ENCODE results near the gene TMEM174. TPM values are rescaled to one million over a fixed set of nuclear protein-coding genes. Genes with fewer than 3 reads are reported as not detected.

The TMEM174 gene
- total and polyA plus RNA-seq, 2 experiments from 2014 or later = not detected

DNA sequence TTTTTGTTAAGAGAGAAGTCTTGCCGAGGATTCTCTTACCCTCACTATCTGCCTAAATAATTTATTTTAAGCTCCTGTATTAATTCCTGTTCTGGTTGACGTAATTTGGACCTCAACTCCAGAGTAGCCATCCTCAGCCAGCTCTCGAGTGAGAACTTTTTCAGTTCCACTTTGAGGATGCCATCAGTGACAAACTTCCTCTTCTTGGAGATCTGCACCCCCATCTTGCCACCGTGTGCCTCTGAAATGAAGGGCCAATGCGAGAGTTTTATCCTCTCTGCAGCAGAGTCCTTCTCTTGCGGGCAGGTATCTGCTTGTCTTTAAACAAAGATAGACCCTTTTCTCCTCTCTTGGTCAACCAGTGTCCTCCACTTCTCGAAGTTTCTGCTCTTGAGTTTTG, 19.5 kb upstream of the TMEM174 start:
- H3K4me3 ChIP-seq = no peak overlapping the region
- TF ChIP-seq, protein P1, sequence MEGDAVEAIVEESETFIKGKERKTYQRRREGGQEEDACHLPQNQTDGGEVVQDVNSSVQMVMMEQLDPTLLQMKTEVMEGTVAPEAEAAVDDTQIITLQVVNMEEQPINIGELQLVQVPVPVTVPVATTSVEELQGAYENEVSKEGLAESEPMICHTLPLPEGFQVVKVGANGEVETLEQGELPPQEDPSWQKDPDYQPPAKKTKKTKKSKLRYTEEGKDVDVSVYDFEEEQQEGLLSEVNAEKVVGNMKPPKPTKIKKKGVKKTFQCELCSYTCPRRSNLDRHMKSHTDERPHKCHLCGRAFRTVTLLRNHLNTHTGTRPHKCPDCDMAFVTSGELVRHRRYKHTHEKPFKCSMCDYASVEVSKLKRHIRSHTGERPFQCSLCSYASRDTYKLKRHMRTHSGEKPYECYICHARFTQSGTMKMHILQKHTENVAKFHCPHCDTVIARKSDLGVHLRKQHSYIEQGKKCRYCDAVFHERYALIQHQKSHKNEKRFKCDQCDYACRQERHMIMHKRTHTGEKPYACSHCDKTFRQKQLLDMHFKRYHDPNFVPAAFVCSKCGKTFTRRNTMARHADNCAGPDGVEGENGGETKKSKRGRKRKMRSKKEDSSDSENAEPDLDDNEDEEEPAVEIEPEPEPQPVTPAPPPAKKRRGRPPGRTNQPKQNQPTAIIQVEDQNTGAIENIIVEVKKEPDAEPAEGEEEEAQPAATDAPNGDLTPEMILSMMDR (IDR thresholded peaks at IDR 0.05; ENCODE audit: low read depth, low read length) = no peak
- DNase-seq (ENCODE audit: low read depth in 1 of 2, low spot score in 1 of 2) = no peak
- no peak overlapping the region for H3K27ac ChIP-seq
- H3K9me3 ChIP-seq (ENCODE audit: low read depth) = no peaks in the 10 kb centered on the region
- H3K27me3 ChIP-seq = no peaks in the 10 kb centered on the region
- no peaks in the 10 kb centered on the region for H3K36me3 ChIP-seq
- H3K4me1 ChIP-seq (ENCODE audit: low read depth) = peaks cover 5% of the 10 kb centered on the region

DNA sequence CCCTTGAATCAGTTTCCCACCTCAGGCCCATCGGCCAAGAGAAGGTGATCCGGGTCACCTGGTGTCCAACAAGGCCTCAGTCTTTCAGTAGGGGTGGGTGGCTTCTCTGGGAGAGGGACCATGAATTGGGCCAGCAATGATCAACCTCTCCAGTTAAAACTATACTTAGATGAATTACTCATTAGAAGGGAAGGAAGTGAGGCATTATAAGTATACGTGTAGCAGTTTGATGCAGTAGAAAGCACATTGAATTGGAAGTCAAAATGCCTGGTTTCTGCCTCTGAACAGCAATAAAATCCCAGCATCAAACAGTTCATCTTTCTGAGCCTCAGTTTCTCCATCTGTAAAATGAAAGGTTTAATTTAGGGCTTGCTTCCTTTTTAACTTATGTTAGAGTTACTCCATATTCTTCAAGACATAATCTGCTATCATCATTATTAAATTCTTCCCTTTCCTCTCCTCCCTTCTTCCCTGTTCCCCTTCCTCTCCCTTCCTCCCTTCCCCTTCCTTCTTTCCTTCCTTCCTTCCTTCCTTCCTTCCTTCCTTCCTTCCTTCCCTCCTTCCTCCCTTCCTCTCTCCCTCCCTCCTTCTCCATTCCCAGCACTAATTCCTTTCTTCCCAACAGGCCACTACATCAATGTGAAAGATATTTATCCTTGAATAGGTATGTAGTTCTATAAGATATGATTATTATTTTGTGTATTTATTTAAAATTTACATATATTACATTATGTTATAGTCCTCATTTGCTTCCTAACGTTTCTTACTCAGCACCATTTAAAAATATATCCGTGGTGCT, 18.6 kb upstream of the TMEM174 start:
- no peaks in the 10 kb centered on the region for H3K9me3 ChIP-seq (ENCODE audit: low read depth)
- DNase-seq (ENCODE audit: low read depth in 1 of 2, low spot score in 1 of 2) = no peak
- peaks cover 5% of the 10 kb centered on the region for H3K4me1 ChIP-seq (ENCODE audit: low read depth)
- no peak overlapping the region for H3K27ac ChIP-seq
- no peak overlapping the region for H3K4me3 ChIP-seq
- no peaks in the 10 kb centered on the region for H3K27me3 ChIP-seq
- TF ChIP-seq, protein P1 (IDR thresholded peaks at IDR 0.05; ENCODE audit: low read depth, low read length) = no peak
- H3K36me3 ChIP-seq = no peaks in the 10 kb centered on the region

- Histone ChIP-seq H3K4me3 (no peak overlapping the region), H3K27me3 (no peaks in the 10 kb centered on the region), H3K27ac (no peak overlapping the region), H3K9me3 (ENCODE audit: low read depth) (no peaks in the 10 kb centered on the region), H3K4me1 (ENCODE audit: low read depth) (peaks cover 5% of the 10 kb centered on the region), H3K36me3 (no peaks in the 10 kb centered on the region)
- DNase-seq (ENCODE audit: low read depth in 1 of 2, low spot score in 1 of 2) = peak in 1 of 2 donors; percentile 27
- TF ChIP-seq, protein P1 (IDR thresholded peaks at IDR 0.05; ENCODE audit: low read depth, low read length) = no peak
Observed at GRCh38 chr5:73155271-73156222, 17.4 kb upstream of the TMEM174 start.

DNA sequence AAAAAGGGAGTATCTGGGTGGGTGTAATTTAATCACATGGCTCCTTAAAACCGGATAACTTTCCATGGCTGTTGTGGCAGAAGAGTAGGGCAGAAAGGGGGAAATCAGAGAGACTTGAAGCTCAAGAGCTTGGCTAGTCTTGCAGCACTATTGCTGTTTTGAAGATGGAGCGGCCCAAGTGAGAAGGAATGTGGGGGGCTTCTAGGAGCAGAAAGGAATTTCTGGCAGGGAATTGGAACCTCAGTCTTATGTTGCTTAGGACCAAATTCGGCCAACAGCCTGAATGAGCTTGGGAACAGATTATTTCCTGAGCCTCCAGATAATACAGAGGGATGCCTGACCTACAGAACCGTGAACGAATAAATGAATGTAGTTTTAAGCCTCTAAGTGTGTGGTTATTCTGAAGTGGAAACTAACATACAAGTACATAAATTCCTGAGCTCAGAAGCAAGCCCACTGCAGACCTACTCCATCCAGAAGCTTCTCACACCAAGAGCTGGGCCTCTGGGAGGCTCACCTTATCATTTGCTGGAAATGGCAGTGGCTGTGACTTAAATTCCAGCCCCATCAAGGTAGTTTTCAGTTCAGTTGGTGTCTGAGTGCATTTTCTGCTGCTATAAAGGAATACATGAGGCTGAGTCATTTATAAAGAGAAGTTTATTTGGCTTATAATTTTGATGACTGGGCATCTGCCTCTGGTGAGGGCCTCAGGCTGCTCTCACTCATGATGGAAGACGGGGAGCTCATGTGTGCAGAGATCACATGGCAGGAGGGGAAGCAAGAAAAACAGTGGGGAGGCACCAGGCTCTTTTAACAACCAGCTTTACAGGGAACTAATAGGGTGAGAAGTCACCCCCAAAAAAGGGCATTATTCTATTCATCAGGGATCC, 15.3 kb upstream of the TMEM174 start:
- H3K4me1 ChIP-seq (ENCODE audit: low read depth) = no peaks in the 10 kb centered on the region
- no peaks in the 10 kb centered on the region for H3K9me3 ChIP-seq (ENCODE audit: low read depth)
- no peak for DNase-seq (ENCODE audit: low read depth in 1 of 2, low spot score in 1 of 2)
- no peaks in the 10 kb centered on the region for H3K27me3 ChIP-seq
- no peaks in the 10 kb centered on the region for H3K36me3 ChIP-seq
- TF ChIP-seq, protein P1 (IDR thresholded peaks at IDR 0.05; ENCODE audit: low read depth, low read length) = no peak
- no peak overlapping the region for H3K4me3 ChIP-seq
- no peak overlapping the region for H3K27ac ChIP-seq

DNA sequence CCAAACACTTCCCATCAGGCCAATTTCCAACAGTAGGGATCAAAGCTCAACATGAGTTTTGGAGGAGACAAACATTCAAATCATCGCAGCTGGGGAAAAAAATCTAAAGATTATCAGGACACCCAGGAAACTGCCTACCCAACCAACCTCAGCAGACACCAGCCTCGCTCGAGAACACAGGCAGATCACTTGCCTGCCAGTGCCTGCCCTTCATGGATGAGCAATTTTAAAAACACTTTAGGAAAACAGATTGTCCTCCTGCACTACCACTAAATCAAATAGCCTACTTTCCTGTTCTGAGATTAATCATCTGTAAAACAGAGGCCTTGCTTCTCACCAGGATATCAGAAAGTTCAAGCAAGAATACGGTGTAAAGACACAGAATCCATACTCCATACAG, 14.7 kb upstream of the TMEM174 start:
- Histone ChIP-seq H3K4me3 (no peak overlapping the region), H3K9me3 (ENCODE audit: low read depth) (no peaks in the 10 kb centered on the region), H3K27me3 (no peaks in the 10 kb centered on the region), H3K27ac (no peak overlapping the region), H3K36me3 (no peaks in the 10 kb centered on the region), H3K4me1 (ENCODE audit: low read depth) (no peaks in the 10 kb centered on the region)
- DNase-seq (ENCODE audit: low read depth in 1 of 2, low spot score in 1 of 2) = no peak
- TF ChIP-seq, protein P1 (IDR thresholded peaks at IDR 0.05; ENCODE audit: low read depth, low read length) = no peak

Data from cardiac muscle cell (in vitro differentiated cells and primary cell).